Panc1 (cell line): ENCODE measurements around the gene SLX4IP. TPM values are rescaled to one million over a fixed set of nuclear protein-coding genes. Genes with fewer than 3 reads are reported as not detected.

Experiments used
- ATAC-seq: fragments of 200-7000 bp; cut with Tn5 transposase; 2 replicates; pipeline ENCODE4 v1.9.1; 2020; ENCODE audit warnings: mild to moderate bottlenecking, moderate library complexity
- BruUV-seq: library from RNA; stranded (reverse); fragments of 400-500 nt; replicated peaks from 2 replicates; lab custom pipeline; 2021; lab: Mats Ljungman, UMichigan
- CTCF ChIA-PET: fragments of 300-600 bp; sonication (Branson Sonifier 250); formaldehyde crosslinking; loops from one replicate; lab custom pipeline; 2022; ENCODE audit warnings: antibody characterized with exemption; lab: Charles Lee
- POLR2A ChIA-PET: fragments of 300-600 bp; sonication (Branson Sonifier 250); formaldehyde crosslinking; loops from one replicate; lab custom pipeline; 2022; ENCODE audit warnings: antibody characterized with exemption; lab: Charles Lee
- DNase-seq: peaks from one replicate; pipeline ENCODE4 v3.0.0-alpha.2; 2010; ENCODE audit warnings: low read depth, low spot score
- H3K27ac ChIP-seq: 2 replicates; pipeline ENCODE4 v1.5.1; 2011; ENCODE audit warnings: mild to moderate bottlenecking, low read length, inconsistent platforms
- H3K27me3 ChIP-seq: fragments of 200-500 bp; sonication (Bioruptor generic); 2 replicates; pipeline ENCODE4 v1.6.0; 2014; ENCODE audit warnings: low read length, inconsistent platforms; ENCODE audit not compliant: control insufficient read depth, insufficient read depth
- H3K36me3 ChIP-seq: fragments of 200-500 bp; sonication (Bioruptor generic); 2 replicates; pipeline ENCODE4 v1.5.1; 2014; ENCODE audit warnings: inconsistent platforms, mild to moderate bottlenecking, low read length, moderate library complexity; ENCODE audit not compliant: control insufficient read depth, insufficient read depth
- H3K4me1 ChIP-seq: 2 replicates; pipeline ENCODE4 v1.5.1; 2011; ENCODE audit warnings: inconsistent platforms, mild to moderate bottlenecking, low read length, moderate library complexity; ENCODE audit not compliant: control insufficient read depth, insufficient read depth
- H3K4me3 ChIP-seq, 2 experiments: 2 replicates each; pipeline ENCODE4 v1.5.1; 2011 to 2012; ENCODE audit warnings: low read depth in 2 of 2, low read length in 2 of 2, mild to moderate bottlenecking in 2 of 2, inconsistent platforms in 1 of 2, moderate library complexity in 1 of 2
- H3K9me3 ChIP-seq: fragments of 200-500 bp; sonication (Bioruptor generic); 2 replicates; pipeline ENCODE4 v1.5.1; 2014; ENCODE audit warnings: low read depth, mild to moderate bottlenecking, inconsistent platforms, low read length, moderate library complexity; ENCODE audit not compliant: control insufficient read depth, insufficient read depth
- POLR2AphosphoS5 ChIP-seq: IDR thresholded peaks from 2 replicates; pipeline ENCODE4 v1.6.1; 2012; ENCODE audit warnings: mild to moderate bottlenecking, low read depth, low read length, moderate library complexity
- SIN3A ChIP-seq: IDR thresholded peaks from 2 replicates; pipeline ENCODE4 v1.6.1; 2012; ENCODE audit warnings: low read depth, mild to moderate bottlenecking, low read length, moderate library complexity, borderline replicate concordance; ENCODE audit not compliant: insufficient read depth
- TCF7L2 ChIP-seq: IDR thresholded peaks from 2 replicates; pipeline ENCODE4 v1.6.1; 2011; ENCODE audit warnings: mild to moderate bottlenecking, low read depth, low read length, inconsistent platforms
- in situ Hi-C: cut with HindIII; loops from 2 replicates; pipeline ENCODE4 v1.10.0; 2016; ENCODE audit warnings: low sequenced_read_pairs, low pct_unique_long_range_greater_than_20kb
- intact Hi-C: fragments of 100-400 bp; cut with micrococcal nuclease; formaldehyde crosslinking; loops from one replicate; pipeline ENCODE4 v1.10.0; 2022; ENCODE audit not compliant: unreplicated experiment
- total RNA-seq: library from RNA; stranded (reverse); gene quantifications from one replicate; pipeline ENCODE4 v1.2.1, GENCODE V29; 2021; ENCODE audit not compliant: unreplicated experiment
- TF ChIP-seq, protein P1 (sequence below), 2 experiments: IDR thresholded peaks; 2 replicates each; pipeline ENCODE4 v1.6.1; 2011 to 2012; ENCODE audit warnings: low read depth in 2 of 2, control low read depth in 1 of 2, low read length in 1 of 2, mild to moderate bottlenecking in 1 of 2, moderate library complexity in 1 of 2; ENCODE audit not compliant: insufficient read depth in 1 of 2
- TF ChIP-seq, protein P2 (sequence below): fragments of 450-650 bp; IDR thresholded peaks from 2 replicates; pipeline ENCODE4 v1.5.1; 2017; ENCODE audit warnings: mild to moderate bottlenecking

The SLX4IP gene
- total RNA-seq, 1 experiment from 2014 or later, result 5.4 TPM

DNA sequence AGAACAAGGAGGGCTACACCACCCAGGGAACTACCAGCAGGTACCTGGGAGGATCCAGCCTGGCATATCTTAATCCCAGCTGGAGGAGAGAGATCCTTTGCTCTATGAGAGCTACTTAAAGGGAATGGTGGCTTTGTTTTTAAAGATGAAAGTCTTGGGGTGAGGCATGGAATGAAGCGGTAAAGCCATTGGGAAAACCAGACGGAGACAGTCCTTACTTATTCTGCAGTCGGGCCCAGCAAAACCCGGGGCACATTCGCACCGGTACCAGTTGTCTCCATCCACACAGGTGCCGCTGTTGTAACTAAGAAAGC, 208.4 kb downstream of the SLX4IP start:
- BruUV-seq, result no TSS peak
- Histone ChIP-seq H3K36me3 (peaks cover 25% of the 10 kb centered on the region), H3K4me3 (no peak overlapping the region), H3K9me3 (no peaks in the 10 kb centered on the region), H3K27me3 (no peaks in the 10 kb centered on the region), H3K27ac (no peak overlapping the region), H3K4me1 (no peaks in the 10 kb centered on the region)
- in situ Hi-C loops, result no loop called here
- no peak for DNase-seq
- ChIA-PET CTCF (no interaction called here), POLR2A (no interaction called here)
- TF ChIP-seq TCF7L2, result no peak
- TF ChIP-seq, protein P1, sequence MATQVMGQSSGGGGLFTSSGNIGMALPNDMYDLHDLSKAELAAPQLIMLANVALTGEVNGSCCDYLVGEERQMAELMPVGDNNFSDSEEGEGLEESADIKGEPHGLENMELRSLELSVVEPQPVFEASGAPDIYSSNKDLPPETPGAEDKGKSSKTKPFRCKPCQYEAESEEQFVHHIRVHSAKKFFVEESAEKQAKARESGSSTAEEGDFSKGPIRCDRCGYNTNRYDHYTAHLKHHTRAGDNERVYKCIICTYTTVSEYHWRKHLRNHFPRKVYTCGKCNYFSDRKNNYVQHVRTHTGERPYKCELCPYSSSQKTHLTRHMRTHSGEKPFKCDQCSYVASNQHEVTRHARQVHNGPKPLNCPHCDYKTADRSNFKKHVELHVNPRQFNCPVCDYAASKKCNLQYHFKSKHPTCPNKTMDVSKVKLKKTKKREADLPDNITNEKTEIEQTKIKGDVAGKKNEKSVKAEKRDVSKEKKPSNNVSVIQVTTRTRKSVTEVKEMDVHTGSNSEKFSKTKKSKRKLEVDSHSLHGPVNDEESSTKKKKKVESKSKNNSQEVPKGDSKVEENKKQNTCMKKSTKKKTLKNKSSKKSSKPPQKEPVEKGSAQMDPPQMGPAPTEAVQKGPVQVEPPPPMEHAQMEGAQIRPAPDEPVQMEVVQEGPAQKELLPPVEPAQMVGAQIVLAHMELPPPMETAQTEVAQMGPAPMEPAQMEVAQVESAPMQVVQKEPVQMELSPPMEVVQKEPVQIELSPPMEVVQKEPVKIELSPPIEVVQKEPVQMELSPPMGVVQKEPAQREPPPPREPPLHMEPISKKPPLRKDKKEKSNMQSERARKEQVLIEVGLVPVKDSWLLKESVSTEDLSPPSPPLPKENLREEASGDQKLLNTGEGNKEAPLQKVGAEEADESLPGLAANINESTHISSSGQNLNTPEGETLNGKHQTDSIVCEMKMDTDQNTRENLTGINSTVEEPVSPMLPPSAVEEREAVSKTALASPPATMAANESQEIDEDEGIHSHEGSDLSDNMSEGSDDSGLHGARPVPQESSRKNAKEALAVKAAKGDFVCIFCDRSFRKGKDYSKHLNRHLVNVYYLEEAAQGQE (IDR thresholded peaks at IDR 0.05; ENCODE audit: insufficient read depth in 1 of 2, low read depth in 2 of 2, low read length in 1 of 2), result no peak
- intact Hi-C loops, result no loop called here
- ATAC-seq, result no peak

DNA sequence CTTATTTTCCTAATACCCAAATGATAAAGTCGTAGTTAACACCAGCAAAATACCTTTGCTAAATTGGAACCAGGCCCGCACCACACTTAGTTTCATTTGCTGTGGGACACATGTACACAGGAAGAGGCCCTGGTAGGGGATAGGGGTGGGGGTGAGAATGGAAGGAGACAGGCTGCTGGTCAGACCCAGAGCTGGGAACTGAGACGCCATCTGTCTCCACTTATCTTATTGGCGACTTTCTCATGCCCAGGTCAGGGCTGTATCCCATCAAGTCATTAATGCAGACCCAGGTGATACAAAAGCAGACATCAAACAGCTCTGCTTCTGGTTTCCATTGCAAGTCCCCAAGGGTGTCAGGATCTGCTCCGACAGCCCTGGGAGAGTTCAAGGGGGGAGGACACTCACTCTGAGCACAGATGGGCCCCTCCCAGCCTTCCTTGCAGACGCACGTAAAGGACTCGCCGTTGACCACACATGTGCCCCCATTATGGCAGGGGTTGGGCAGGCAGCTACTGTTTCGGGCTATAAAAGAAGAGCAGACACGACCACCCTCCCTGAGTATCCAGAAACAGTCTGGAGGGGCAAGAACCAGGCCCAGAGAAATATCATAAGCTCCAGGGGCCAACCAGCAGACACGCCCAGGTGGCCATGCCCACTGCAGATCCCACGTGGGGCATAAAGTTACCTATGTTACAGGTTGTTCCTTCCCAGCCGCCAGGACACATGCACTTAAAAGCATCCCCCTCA, 209.5 kb downstream of the SLX4IP start:
- in situ Hi-C loops (no loop called here), intact Hi-C loops (no loop called here)
- TF ChIP-seq, protein P2, sequence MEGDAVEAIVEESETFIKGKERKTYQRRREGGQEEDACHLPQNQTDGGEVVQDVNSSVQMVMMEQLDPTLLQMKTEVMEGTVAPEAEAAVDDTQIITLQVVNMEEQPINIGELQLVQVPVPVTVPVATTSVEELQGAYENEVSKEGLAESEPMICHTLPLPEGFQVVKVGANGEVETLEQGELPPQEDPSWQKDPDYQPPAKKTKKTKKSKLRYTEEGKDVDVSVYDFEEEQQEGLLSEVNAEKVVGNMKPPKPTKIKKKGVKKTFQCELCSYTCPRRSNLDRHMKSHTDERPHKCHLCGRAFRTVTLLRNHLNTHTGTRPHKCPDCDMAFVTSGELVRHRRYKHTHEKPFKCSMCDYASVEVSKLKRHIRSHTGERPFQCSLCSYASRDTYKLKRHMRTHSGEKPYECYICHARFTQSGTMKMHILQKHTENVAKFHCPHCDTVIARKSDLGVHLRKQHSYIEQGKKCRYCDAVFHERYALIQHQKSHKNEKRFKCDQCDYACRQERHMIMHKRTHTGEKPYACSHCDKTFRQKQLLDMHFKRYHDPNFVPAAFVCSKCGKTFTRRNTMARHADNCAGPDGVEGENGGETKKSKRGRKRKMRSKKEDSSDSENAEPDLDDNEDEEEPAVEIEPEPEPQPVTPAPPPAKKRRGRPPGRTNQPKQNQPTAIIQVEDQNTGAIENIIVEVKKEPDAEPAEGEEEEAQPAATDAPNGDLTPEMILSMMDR, result no peak
- TF ChIP-seq TCF7L2, result no peak
- TF ChIP-seq POLR2AphosphoS5, result no peak
- no peak for TF ChIP-seq SIN3A
- TF ChIP-seq, protein P1 (IDR thresholded peaks at IDR 0.05; ENCODE audit: insufficient read depth in 1 of 2, low read depth in 2 of 2, low read length in 1 of 2), result no peak
- no peaks in the 10 kb centered on the region for H3K4me1 ChIP-seq
- H3K36me3 ChIP-seq, result peaks cover 21% of the 10 kb centered on the region
- POLR2A ChIA-PET, result no interaction called here
- no peak overlapping the region for H3K4me3 ChIP-seq
- ATAC-seq (no peak), DNase-seq (no peak)
- CTCF ChIA-PET, result no interaction called here
- BruUV-seq, result no TSS peak
- no peak overlapping the region for H3K27ac ChIP-seq
- no peaks in the 10 kb centered on the region for H3K9me3 ChIP-seq
- H3K27me3 ChIP-seq, result no peaks in the 10 kb centered on the region
